ENCODE results near the gene LRRC37A3.
"Not testable (repeated sequence)": the region's sequence is repeated elsewhere in the genome, so short reads cannot be mapped to it uniquely, and the experiment has no call there.

The LRRC37A3 gene

GRCh38 chr17:64919289-64920025 lies at the start of gene LRRC37A3:
Gene LRRC37A3, minus strand, starts transcription at chr17:64919478. Its CDS starts 22,221 bp downstream, at chr17:64897257.
- DNase-seq, result peak; percentile 99

- DNase-seq, result peak; percentile 84
Observed at GRCh38 chr17:64965873-64966287, 46.6 kb upstream of the LRRC37A3 start.

GRCh38 chr17:64965256-64965872 lies 46.1 kb upstream of the LRRC37A3 start:
- not testable (repeated sequence) for DNase-seq

GRCh38 chr17:64964796-64965195 lies 45.5 kb upstream of the LRRC37A3 start:
- no peak for DNase-seq

- DNase-seq, result not testable (repeated sequence)
Observed at GRCh38 chr17:64963814-64964213, 44.5 kb upstream of the LRRC37A3 start.

GRCh38 chr17:64961563-64962378 lies 42.5 kb upstream of the LRRC37A3 start:
- peak; percentile 48 for DNase-seq

- no peak for DNase-seq
Observed at GRCh38 chr17:64951877-64952276, 32.6 kb upstream of the LRRC37A3 start.

- DNase-seq, result no peak
Observed at GRCh38 chr17:64950871-64951270, 31.6 kb upstream of the LRRC37A3 start.

- no peak for DNase-seq
Observed at GRCh38 chr17:64947152-64947551, 27.9 kb upstream of the LRRC37A3 start.

- DNase-seq, result no peak
Observed at GRCh38 chr17:64941761-64942160, 22.5 kb upstream of the LRRC37A3 start.

GRCh38 chr17:64941045-64941444 lies 21.8 kb upstream of the LRRC37A3 start:
- no peak for DNase-seq

- no peak for DNase-seq
Observed at GRCh38 chr17:64940055-64940454, 20.8 kb upstream of the LRRC37A3 start.

- DNase-seq, result peak; percentile 61
Observed at GRCh38 chr17:64938925-64939474, 19.7 kb upstream of the LRRC37A3 start.

GRCh38 chr17:64938290-64938689 lies 19.0 kb upstream of the LRRC37A3 start:
- DNase-seq, result no peak

- DNase-seq, result no peak
Observed at GRCh38 chr17:64936117-64936516, 16.8 kb upstream of the LRRC37A3 start.

- DNase-seq, result not testable (repeated sequence)
Observed at GRCh38 chr17:64934284-64934778, 15.1 kb upstream of the LRRC37A3 start.

GRCh38 chr17:64932850-64933249 lies 13.6 kb upstream of the LRRC37A3 start:
- not testable (repeated sequence) for DNase-seq

GRCh38 chr17:64930374-64930773 lies 11.1 kb upstream of the LRRC37A3 start:
- not testable (repeated sequence) for DNase-seq

- peak; percentile 29 for DNase-seq
Observed at GRCh38 chr17:64929419-64930209, 10.3 kb upstream of the LRRC37A3 start.

GRCh38 chr17:64928701-64929100 lies 9.4 kb upstream of the LRRC37A3 start:
- not testable (repeated sequence) for DNase-seq

- peak; percentile 56 for DNase-seq
Observed at GRCh38 chr17:64927444-64927843, 8.2 kb upstream of the LRRC37A3 start.

GRCh38 chr17:64926430-64926829 lies 7.2 kb upstream of the LRRC37A3 start:
- not testable (repeated sequence) for DNase-seq

Data from activated CD8-positive, alpha-beta memory T cell treated with anti-CD3 and anti-CD28 coated beads, Interleukin-2, amount 50 U/mL, for 4 hours (primary cell).